HG02763 (cell line): ENCODE measurements around the gene MOCS3.
A peak's percentile ranks its signal among the peaks of the same experiment; 100 is the strongest.
"Not testable (repeated sequence)": the region's sequence is repeated elsewhere in the genome, so short reads cannot be mapped to it uniquely, and the experiment has no call there.

Source experiments
- ATAC-seq: cut with Tn5 transposase; IDR thresholded peaks from one replicate; pipeline ENCODE4 v1.9.1; 2021; ENCODE audit warnings: mild to moderate bottlenecking, moderate library complexity; ENCODE audit not compliant: unreplicated experiment

MOCS3 gene

DNA sequence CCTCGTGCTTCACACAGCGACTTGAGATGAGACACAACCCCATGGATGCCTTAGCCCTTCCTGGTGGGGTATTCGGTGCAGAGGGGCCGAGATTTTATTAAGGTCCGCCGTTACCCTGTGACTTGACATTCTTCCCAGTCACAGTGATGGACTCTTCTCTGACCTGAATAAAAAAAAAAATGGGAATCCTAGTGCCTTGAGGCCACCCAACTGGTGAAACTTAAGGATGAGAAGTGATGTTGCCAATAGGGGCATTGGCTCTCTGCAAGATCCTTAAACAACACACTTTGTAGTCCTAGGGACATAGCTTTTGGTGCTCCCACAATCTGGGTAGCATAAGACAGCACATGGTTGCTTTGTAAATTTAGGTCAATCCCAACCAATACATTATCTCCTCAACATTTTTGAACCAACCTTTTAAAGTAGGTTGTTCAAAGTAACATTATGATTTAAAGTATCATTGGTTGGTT, 26.6 kb upstream of the MOCS3 start:
- ATAC-seq: no peak

DNA sequence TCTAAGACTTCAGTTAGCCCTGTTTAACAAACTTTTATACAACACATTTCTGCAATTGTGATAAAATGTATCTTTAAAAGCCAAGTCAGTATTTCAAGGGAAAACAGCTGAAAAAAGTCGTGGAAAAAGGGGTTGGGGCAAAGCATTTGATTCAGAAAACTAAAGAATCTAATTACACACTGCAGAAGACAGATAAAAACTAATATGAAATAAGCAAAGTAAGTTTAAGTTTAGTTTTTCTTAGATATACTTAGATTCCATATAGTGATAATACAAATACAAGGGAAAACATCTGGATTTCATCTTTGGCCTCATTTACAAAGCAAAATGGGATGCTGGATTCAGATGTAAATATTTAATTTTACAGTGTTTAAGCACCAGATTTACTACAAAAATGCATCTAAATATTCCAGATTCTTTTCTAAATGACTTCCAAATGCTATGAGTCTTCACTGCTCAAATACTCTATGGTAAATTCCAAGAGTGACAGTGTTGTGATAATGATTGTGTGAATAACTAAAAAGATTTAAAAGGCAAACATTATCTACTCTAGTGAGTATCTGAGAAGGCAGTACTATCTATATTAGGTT, 25.8 kb upstream of the MOCS3 start:
- no peak for ATAC-seq

DNA sequence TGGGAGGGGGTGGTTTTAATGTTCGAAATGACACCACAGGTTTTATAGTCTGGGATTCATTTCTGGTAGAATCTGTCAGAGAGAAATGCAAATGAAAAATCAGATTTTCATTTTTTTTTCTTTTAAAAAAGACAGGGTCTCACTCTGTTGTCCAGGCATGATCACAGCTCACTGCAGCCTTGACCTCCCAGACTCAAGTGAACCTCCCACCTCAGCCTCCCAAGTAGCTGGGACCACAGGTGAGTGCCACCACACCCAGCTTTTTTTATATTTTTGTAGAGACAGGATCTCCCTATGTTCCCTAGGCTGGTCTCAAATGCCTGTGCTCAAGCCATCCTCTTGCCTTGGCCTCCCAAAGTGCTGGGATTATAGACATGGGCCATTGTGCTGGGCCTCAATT, 25.0 kb upstream of the MOCS3 start:
- no peak for ATAC-seq

DNA sequence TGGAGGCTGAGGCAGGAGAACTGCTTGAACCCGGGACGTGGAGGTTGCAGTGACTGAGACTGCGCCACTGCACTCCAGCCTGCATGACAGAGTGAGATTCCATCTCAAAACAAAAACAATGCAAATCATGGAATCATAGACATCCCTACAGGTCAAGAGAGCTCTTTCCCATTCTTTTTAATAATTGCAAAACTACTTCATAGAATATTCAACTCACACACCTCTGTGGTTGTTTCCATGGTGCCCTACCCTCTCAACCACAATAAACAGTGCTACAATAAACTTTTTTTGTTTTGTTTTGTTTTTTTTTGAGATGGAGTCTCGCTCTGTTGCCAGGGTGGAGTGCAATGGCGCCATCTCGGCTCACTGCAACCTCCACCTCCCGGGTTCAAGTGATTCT, 15.5 kb upstream of the MOCS3 start:
- ATAC-seq: no peak

DNA sequence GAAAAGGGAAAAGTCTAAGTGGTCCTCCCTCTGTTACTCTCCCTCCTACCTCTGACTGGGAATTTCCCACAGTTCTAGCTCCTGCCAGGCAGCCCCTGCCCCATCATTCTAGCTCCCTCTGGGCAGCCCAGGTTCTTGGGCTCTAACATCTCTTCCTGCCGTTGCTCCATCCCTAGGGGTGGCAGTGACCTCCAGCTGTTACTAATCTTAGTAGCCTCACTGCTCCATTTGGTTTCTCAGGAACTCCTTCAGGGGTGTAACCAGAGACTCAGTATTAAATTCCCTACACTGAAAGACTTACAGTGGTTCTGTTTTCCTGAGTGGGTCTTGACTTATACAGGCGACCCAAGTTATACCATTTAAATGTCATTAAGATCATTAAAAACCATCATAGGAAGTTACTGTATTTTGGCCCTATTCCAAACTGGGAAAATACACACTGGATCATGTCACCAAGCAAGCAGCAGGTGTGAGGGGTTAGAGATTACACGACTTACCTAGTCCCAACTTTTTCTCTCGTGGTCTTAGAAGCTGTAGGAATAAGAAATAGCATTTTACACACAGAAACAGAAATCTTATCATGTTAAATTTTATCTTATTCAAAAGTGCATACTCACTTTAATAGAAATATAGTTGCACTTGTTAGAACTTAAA, 10.4 kb upstream of the MOCS3 start:
- no peak for ATAC-seq

DNA sequence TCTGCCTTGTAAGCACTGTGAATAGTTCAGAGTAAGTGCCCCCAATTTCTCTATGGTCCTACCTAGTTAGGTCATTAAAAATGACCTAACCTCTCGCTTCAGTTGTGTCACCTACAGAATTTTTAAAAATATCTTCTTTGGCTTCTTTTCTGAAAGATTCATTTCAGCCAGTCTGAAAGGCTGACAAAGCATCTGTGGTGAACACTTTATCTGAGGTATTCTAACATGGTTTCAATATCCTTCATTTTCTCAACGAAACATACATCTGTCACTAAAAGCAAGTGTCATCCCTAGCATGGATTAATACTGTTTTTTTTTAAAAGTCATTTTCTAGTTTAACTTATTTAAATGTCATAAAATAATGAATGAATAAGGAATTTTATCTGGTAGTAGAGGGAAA, 5.4 kb upstream of the MOCS3 start:
- ATAC-seq: no peak

DNA sequence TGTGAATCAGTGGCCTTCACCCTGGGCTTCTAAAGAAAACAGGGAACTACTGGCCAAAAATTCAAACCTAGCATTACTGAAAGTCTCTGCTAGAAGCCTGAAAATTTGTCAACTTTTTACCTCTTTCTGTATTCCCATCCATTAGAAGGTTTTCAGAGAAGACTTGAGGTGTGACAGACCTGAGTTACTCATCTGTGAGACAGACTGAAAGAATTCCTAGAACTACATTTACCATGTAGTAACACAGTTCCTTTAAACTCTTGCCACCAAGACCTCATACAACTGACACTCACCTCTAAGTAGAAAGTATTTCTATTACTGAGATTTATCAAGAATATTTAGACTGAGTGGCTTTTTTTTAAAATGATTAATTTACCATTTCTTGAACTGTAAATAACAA, 4.8 kb upstream of the MOCS3 start:
- no peak for ATAC-seq

DNA sequence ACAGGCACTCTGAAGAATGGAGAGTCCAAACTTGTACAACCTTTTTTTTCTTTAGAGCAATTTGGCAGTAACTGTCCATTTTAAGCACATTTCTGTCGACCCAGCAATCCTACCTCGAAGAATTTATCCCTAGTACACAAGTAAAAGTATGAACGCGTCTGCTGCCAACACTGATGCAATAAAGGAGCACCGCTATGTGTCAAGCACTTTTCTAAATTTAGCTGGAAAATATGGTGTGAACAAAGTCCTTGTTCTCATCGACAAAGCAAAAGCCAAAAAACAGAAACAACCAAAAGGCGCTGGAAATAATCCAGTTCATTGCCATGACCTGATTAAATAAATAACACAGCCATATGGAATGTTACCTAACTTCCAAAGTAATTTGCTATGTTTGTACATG, 1.3 kb upstream of the MOCS3 start:
- no peak for ATAC-seq

DNA sequence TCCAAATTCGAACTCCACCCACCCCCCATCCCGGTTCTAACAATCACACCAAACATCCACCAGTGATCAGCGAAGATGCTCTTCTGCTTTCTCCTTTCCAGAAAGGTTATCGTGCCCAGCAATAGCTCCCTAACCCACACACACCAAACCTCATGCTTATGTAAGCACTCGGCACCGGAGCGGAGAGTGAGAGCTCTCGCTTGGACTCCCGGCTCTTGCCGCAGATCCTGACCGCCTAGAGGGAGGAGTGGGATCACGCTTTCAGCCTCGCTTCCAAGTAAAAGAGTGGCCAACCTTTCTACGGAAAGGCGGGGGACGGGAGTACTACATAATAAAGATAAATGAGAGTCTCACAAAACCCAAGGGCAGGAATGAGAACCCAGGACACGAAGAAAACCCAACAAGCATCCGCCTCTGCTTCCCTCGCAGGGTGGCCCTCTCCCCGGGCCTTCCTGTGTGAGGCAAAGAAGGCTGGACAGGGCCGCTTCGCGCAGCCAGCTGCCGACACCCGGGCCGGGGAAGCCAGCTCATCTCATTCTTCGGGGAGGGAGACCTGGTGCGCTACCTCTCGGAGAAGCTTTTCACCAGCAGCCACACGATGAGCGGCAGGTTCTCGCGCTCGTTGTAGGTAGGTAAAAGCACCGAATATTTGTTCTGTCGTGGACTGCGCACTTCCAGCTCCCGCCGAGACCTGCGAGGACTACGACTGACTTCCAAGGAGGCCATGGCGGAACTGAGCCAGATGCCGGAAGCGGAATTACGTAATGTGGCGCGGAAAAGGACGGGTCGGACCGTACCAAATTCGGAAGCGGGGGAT, 612 bp upstream of the MOCS3 start, which contains the start of gene DPM1:
TSS of gene DPM1 (minus strand) at position 735 of the 817 bp plus-strand sequence. CDS start at position 726, 9 bp downstream.
- peak; percentile 78 for ATAC-seq

DNA sequence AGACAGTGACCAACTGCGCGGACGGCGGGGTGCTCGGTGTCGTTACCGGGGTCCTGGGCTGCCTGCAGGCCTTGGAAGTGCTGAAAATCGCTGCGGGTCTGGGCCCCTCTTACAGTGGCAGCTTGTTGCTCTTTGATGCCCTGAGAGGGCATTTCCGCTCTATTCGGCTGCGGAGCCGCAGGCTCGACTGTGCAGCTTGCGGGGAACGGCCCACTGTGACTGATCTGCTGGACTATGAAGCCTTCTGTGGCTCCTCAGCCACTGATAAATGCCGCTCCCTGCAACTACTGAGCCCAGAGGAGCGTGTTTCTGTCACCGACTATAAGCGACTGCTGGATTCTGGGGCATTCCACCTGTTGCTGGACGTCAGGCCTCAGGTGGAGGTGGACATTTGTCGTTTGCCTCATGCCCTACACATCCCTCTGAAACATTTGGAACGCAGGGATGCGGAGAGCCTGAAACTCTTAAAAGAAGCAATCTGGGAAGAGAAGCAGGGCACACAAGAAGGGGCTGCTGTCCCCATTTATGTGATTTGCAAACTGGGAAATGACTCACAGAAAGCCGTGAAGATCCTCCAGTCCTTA, 1.0 kb downstream of the MOCS3 start:
- ATAC-seq: no peak

DNA sequence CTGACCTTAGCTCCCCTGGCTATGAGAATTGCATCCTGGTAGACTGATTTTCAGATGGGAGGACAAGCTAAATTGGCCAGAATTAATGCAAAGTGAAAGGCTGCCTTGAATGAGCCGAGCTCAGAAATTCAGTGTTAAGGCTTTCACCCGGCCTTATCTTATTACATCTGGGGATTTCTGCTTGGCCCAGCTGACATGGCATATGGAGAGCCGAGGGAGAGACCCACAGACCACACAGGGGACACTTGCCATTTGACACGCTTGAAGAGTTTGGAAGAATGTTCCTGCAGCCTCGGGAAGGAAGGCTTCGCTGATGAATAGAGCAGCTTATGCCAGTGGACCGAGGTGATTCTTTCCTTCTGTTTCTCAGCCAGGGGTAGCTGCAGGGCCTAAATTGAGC, 9.0 kb downstream of the MOCS3 start:
- ATAC-seq: no peak

DNA sequence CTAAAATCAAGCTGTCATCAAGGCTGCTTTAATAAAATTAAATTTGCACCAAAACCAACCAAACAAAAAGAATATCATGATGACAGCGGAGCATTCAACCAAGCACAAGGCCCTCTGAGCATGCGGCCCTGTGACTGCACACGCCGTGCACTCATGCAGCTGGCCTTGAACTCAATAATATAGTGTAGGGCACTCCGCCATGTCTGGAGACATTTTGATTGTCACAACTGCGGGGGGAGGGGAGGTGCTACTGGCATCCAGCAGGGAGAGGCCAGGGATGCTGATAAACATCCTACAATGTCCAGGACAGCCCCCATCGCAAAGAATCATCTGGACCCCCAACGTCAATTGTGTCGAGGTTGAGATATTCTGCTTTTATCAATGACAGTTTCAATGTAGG, 9.7 kb downstream of the MOCS3 start:
- no peak for ATAC-seq

DNA sequence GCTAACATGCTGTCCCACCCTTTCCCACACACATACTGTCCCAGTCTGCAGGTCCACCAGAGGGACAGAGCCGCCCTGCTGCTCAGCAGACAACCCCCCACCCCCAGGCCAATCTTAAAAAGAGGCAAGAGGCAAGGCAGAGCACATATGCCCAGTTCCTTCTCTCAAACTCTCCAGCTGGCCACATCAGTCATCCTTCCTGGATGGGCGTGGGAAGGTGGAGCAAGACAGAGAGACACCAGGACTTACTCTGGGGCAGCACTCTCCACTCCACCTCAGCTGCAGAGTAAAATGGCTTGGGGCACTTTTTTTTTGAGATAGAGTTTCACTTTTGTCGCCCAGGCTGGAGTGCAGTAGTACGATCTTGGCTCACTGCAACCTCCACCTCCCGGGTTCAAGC, 10.8 kb downstream of the MOCS3 start:
- no peak for ATAC-seq

DNA sequence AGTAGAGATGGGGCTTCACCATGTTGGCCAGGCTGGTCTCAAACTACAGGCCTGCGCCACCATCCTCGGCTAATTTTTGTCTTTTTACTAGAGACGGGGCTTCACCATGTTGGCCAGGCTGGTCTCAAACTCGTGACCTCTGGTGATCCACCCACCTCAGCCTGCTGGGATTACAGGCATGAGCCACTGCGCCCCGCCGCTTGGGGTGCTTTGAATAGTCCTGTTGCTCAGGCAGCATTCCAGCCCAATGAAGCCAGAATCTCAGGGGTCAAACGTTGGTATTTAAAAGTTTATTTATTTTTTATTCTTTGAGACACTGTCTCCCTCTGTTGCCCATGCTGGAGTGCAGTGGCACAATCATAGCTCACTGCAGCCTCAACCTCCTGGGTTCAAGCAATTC, 11.3 kb downstream of the MOCS3 start:
- no peak for ATAC-seq

DNA sequence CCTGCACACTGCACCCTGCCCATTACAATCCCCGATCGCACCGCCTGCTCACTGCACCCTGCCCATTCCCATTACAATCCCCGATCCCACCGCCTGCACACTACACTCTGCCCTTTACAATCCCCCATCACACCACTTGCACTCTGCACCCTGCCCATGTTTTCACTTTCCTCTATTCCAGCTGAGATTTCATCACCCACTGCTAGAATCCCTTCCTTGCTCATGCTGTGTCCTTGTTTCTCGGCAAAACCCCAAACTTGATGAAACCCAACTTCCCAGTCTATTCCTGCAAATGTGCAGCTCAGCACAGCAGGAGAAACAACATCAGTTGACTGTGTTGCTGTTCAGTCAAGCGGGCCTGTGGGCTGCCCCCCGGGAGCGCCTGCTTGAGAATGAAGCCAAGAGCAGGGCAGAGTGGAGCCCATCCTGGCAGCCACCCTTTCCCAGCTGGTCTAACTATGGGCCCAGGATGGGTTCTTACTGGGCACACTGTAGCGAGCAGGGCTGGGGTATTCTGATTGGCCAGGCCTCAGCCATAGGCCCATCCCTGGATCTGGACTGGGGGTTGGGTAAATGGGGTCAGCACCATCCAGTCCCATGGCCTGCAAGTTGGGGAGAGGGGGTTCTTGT, 17.2 kb downstream of the MOCS3 start:
- ATAC-seq: no peak

DNA sequence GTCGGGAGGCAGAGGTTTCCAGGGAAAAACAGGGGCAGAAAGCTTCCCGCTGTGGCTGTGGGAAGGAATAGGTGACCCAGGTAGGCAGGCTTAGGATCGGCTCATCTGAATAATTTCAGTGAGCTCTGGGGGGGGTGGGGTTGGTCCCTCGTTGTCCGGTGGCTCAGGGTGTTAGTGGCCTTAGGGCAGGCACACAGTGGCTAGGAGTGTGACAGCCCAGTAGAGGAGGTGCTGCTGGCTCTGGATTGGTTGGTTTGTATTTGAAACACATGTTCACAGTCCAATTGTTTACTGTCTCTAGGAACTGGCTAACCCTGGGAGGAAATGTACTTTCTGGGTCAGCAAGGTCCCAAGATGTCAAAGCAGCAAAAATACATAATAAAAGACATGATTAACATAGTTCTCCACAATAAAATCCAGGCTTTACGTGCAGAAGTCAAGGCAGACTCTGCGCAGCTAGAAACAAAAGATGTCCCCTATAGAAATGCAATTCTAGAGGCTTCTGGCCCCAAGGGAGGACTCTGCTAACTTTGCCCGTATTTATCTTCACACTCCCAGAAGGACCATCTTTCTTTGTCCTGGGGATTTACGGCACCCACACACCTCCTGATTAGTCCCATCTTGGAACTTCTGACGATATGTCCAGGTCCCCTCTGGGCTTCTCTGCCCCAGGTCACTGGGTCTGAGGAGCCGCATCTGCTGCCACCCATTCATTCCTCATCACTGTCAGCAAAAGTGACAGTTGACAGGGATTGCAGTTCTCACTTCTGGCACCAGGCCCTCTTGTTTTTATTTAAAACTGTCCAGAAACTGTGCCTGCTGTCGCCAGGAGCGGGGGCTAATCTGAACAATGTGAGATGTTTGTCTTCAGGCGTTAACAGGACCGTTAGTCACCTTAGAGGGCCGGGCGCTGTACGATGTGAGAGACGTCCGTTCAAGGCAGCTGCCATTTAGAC, 18.7 kb downstream of the MOCS3 start:
- no peak for ATAC-seq

DNA sequence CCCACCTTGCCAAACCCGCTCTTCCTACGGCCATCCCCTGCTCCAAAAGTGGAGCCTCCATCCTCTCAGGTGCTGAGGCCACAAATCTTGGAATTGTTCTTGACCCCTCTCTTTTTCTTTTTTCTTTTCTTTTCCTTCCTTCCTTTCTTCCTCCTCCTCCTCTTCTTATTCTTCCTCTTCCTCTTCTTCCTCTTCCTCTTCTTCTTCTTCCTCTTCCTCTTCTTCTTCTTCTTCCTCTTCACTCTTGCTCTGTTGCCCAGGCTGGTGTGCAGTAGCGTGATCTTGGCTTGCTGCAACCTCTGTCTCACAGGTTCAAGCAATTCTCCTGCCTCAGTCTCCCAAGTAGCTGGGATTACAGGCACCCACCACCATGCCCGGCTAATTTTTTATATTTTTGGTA, 19.9 kb downstream of the MOCS3 start:
- ATAC-seq: not testable (repeated sequence)

DNA sequence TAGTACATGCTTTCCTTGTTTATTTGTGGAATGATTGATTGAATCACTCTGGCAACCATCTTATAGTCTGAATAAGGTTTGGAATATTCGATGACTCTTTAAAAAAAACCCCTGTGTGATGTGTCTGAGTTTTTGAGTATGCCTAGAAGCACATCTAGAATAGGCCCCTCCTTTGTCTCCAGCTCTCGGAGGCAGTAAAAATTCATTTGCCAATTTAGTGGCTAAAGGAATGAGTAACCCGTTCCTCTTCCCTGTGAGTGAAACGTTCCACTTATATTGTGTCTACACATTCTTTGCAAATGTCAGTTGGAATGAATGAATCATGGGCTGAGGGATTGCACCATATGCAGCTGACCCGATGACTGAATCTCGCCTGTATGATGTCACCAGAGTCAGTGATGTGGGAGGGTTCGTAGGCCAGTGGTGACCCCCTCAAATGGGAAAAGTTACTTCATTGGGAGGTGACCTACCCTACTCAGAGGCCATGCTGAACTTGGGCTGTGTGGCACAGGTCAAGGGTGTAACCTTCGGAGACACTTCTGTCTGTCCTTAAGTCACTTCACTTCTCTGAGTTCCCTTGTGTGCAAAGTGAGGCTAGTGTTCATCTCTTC, 21.6 kb downstream of the MOCS3 start:
- no peak for ATAC-seq

DNA sequence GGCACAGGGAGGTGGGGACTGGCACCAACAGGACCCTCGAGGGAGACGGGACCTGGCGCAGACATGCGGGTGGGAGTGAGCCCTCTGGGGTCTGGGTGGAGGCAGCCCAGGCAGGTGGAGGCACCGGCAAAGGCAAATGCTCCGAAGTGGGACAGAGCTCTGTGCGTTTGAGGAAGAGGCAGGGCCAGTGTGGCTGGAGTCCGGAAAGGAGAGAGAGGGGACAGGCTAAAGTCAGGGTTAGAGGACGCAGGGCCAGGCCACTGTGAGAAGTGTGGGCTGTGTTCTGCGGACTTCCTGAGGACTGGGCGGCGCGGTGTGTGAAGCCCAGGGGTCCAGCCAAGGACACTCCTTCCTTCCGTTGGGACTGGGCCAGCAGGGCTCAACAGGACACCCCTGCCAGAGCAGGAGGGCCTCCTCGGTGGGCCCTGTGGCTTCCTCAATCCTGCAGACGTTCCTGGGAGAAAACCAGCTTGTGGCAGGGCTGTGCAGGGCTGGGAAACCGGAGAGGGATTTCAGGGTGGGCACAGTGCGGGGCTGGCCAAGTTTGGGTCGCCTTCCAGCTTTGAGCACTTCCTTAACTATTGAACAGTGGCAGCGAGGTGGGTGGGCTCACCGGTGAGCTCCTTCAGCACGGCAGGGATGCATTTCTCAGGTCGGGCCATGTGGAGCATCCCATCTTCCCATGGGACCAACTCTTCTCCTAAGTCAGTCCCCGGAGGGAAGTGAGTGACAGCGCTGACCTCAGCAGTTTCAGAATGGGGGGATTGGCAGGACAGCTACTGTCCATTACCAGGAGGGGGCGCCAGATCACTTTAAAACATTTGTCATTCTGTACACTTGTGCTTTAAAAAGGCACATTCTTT, 22.5 kb downstream of the MOCS3 start:
- no peak for ATAC-seq
